T-helper 17 cell (primary cell): ENCODE results near the gene MATK. TPM values are rescaled to one million over a fixed set of nuclear protein-coding genes. Genes with fewer than 3 reads are reported as not detected.
"Not testable (repeated sequence)": the region's sequence is repeated elsewhere in the genome, so short reads cannot be mapped to it uniquely, and the experiment has no call there.

Source experiments
- ATAC-seq: fragments of 150-1000 bp; cut with Tn5 transposase; 2 replicates; pipeline ENCODE4 v1.10.0; 2021; ENCODE audit warnings: mild to moderate bottlenecking, moderate library complexity
- DNase-seq, 3 donors: peaks; one replicate each; pipeline versions ENCODE4 v3.0.0 to v3.0.0-alpha.2; 2020 to 2021
- H3K9me3 ChIP-seq: one replicate; pipeline ENCODE4 v1.7.0; 2013; ENCODE audit warnings: low read length, mild to moderate bottlenecking; ENCODE audit not compliant: control insufficient read depth, poor library complexity, severe bottlenecking
- H3K27ac Mint-ChIP-seq: one replicate; pipeline ENCODE4 v1.8.0; 2022; ENCODE audit warnings: mild to moderate bottlenecking, moderate library complexity, mixed read lengths
- H3K27me3 Mint-ChIP-seq: one replicate; pipeline ENCODE4 v1.8.0; 2022; ENCODE audit warnings: mixed read lengths
- H3K36me3 Mint-ChIP-seq: one replicate; pipeline ENCODE4 v1.8.0; 2022; ENCODE audit warnings: low read depth, mixed read lengths
- H3K4me1 Mint-ChIP-seq: one replicate; pipeline ENCODE4 v1.8.0; 2022; ENCODE audit warnings: mild to moderate bottlenecking, mixed read lengths
- H3K4me3 Mint-ChIP-seq: one replicate; pipeline ENCODE4 v1.8.0; 2022; ENCODE audit warnings: mild to moderate bottlenecking, moderate library complexity, mixed read lengths
- total RNA-seq, 4 donors: library from RNA in 2 of 4; stranded (reverse) in 2 of 4; gene quantifications; one replicate each; pipeline ENCODE4 v1.2.3 and lab custom pipeline; 2022 to 2026

The MATK gene
- total RNA-seq, 2 donors from 2014 or later, result 10.0 to 13.3 TPM

- ATAC-seq, result no peak
- peaks cover 14% of the 10 kb centered on the region for H3K4me1 Mint-ChIP-seq
- no peak overlapping the region for H3K27ac Mint-ChIP-seq
Measured at GRCh38 chr19:3768748-3769099, 17.5 kb downstream of the MATK start.

GRCh38 chr19:3768015-3768747 lies 18.0 kb downstream of the MATK start:
- Mint-ChIP-seq H3K36me3 (peaks cover 5% of the 10 kb centered on the region), H3K4me3 (no peak overlapping the region), H3K27ac (no peak overlapping the region), H3K4me1 (peaks cover 14% of the 10 kb centered on the region), H3K27me3 (no peaks in the 10 kb centered on the region)
- no peak for ATAC-seq
- no peak for DNase-seq
- no peaks in the 10 kb centered on the region for H3K9me3 ChIP-seq

More at GRCh38 chr19:3768748-3769099, 17.5 kb downstream of the MATK start:
- Mint-ChIP-seq H3K27me3 (no peaks in the 10 kb centered on the region), H3K36me3 (peaks cover 5% of the 10 kb centered on the region), H3K4me3 (peak overlapping the region; percentile 58)
- H3K9me3 ChIP-seq, result no peaks in the 10 kb centered on the region
- no peak for DNase-seq

DNA sequence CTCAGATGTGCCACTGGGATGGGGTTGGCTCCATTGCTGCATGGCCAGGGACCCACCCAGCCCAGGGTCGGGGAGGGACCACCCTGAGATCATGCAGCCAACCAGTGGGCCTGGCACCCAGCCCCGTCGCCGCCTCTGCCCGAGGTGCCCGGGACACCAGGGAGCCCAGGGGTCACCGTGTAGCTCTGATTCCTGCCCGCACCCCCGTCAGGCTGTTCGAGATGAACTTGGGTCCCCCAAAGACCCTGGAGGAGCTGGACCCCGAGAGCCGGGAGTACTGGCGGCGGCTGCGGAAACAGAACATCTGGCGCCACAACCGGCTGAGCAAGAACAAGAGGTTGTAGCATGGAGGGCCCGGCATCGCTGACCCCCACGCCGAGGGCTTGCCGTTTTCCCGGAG lies 19.1 kb downstream of the MATK start:
- no peaks in the 10 kb centered on the region for H3K9me3 ChIP-seq
- Mint-ChIP-seq H3K4me3 (peak overlapping the region; percentile 47), H3K27ac (peak overlapping the region; percentile 79), H3K27me3 (no peaks in the 10 kb centered on the region), H3K36me3 (peaks cover 5% of the 10 kb centered on the region), H3K4me1 (peaks cover 23% of the 10 kb centered on the region)
- no peak for DNase-seq
- ATAC-seq, result no peak

GRCh38 chr19:3766520-3766919 lies 19.7 kb downstream of the MATK start:
- Mint-ChIP-seq H3K4me1 (peaks cover 28% of the 10 kb centered on the region), H3K27me3 (no peaks in the 10 kb centered on the region), H3K4me3 (peak overlapping the region; percentile 75), H3K27ac (peak overlapping the region; percentile 79), H3K36me3 (peaks cover 5% of the 10 kb centered on the region)
- H3K9me3 ChIP-seq, result no peaks in the 10 kb centered on the region
- ATAC-seq, result no peak
- no peak for DNase-seq

DNA sequence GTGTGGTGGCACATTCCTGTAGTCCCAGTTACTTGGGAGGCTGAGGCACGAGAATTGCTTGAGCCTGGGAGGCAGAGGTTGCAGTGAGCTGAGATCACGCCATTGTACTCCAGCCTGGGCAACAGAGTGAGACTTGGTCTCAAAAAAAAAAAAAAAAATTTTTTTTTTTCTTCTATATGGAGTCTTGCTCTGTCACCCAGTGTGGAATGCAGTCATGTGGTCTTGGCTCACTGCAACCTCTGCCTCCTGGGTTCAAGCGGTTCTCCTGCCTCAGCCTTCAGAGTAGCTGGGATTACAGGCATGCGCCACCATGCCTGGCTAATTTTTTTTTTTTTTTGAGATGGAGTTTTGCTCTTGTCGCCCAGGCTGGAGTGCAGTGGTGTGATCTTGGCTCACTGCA lies 20.4 kb downstream of the MATK start:
- DNase-seq, ATAC-seq, H3K4me3 Mint-ChIP-seq, H3K9me3 ChIP-seq, H3K36me3 Mint-ChIP-seq, H3K27me3 Mint-ChIP-seq: not testable (repeated sequence)
- Mint-ChIP-seq H3K4me1 (peaks cover 30% of the 10 kb centered on the region), H3K27ac (peak overlapping the region; percentile 79)

DNA sequence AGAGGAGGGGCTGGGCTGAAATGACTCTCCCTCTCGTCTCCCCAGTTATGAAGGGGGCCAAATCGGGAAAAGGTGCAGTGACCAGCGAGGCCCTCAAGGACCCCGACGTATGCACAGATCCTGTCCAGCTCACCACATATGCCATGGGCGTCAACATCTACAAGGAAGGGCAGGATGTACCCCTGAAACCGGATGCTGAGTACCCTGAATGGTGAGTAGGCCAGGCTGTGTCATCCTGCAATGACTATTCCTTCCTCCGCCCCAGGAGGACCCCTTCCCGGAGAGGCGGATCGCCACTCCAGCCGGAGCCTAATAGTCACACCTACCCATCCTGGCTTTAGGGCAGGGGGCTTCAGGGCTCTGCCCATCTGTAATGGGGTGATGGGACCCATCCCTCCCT lies 21.1 kb downstream of the MATK start:
- H3K4me1 Mint-ChIP-seq, result peaks cover 30% of the 10 kb centered on the region
- H3K9me3 ChIP-seq, result no peaks in the 10 kb centered on the region
- no peaks in the 10 kb centered on the region for H3K27me3 Mint-ChIP-seq
- H3K27ac Mint-ChIP-seq, result no peak overlapping the region
- no peak overlapping the region for H3K4me3 Mint-ChIP-seq
- peaks cover 3% of the 10 kb centered on the region for H3K36me3 Mint-ChIP-seq
- DNase-seq (no peak), ATAC-seq (no peak)

DNA sequence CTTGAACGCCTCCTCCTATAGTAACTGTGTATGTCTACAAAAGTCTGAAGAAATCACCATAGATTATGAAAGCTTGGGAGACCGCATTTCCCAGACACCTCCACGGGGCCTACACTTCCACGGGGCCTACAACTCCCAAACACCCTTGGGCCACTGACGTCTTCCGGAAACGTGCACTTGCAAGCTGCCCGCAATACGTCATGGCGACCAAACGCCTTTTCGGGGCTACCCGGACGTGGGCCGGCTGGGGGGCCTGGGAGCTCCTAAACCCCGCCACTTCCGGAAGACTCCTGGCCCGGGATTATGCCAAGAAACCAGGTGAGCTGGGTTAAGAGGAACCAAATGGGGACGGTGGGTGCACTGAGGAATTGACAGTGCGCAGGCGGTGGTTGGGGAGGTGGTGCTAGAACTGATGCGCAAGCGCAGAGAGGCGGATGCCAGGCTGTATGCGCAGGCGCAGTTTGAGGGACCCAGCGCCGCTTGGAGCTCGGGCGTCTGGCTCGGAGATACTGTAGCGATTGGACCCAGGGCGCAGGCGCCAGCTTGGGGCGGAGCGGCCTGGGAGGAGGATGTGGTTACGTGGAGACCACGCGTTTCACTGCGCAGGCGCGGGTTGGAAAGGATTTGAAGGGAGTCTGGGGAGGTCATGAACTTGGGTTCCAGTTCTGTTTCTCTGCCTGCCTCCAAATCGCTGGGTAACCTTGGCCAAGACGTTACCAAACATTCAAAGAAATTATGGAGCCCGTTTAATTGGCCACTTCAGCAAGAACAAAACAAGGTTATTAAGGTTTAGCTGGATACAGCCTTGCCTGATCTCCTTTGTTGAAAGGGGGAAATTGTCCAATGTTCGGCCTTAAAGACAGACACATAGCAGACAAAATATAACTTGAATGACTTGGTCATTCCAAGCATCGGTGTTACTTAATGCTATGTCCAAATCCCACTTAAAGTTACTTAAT lies 23.4 kb downstream of the MATK start, which contains the start of gene MRPL54:
Gene MRPL54, plus strand, starts transcription at position 182 of the 959 bp plus-strand sequence. Its CDS starts 19 bp downstream, at position 201.
- peak; percentile 97 to 99 (median 99) for DNase-seq
- Mint-ChIP-seq H3K36me3 (no peaks in the 10 kb centered on the region), H3K27me3 (no peaks in the 10 kb centered on the region), H3K4me3 (peak within 1 kb of the TSS; percentile 96), H3K27ac (peak within 1 kb of the TSS; percentile 100), H3K4me1 (peaks cover 32% of the 10 kb centered on the region)
- H3K9me3 ChIP-seq, result no peaks in the 10 kb centered on the region
- peak; percentile 85 for ATAC-seq

DNA sequence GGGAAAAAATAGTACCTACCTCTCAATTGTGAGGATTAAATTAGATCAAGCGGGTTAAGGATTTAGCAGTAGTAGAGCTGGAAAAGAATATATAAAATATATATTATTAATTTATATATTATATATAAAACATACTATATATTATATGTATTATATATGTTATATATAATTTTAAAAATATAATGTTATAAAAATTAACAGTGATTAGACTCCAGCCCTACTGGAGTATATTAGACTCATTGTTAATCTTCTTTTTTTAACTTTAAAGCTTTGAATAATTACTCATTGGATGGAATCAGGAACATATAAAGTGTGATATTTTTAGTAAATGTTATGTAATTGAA lies 24.1 kb downstream of the MATK start:
- H3K36me3 Mint-ChIP-seq, result no peaks in the 10 kb centered on the region
- no peak for ATAC-seq
- H3K27me3 Mint-ChIP-seq, result no peaks in the 10 kb centered on the region
- DNase-seq, result no peak
- peaks cover 32% of the 10 kb centered on the region for H3K4me1 Mint-ChIP-seq
- H3K9me3 ChIP-seq, result no peaks in the 10 kb centered on the region
- peak overlapping the region; percentile 100 for H3K27ac Mint-ChIP-seq
- H3K4me3 Mint-ChIP-seq, result peak overlapping the region; percentile 96

- Mint-ChIP-seq H3K4me1 (peaks cover 29% of the 10 kb centered on the region), H3K27me3 (no peaks in the 10 kb centered on the region), H3K4me3 (peak within 1 kb of the TSS; percentile 96), H3K27ac (peak within 1 kb of the TSS; percentile 100), H3K36me3 (no peaks in the 10 kb centered on the region)
- no peaks in the 10 kb centered on the region for H3K9me3 ChIP-seq
- peak; percentile 91 to 97 (median 96) for DNase-seq
- peak; percentile 59 for ATAC-seq
Measured at GRCh38 chr19:3761382-3762129, 24.6 kb downstream of the MATK start, which contains the start of gene APBA3. Gene APBA3, minus strand, starts transcription at chr19:3761692. Its CDS starts 1,428 bp downstream, at chr19:3760264.

GRCh38 chr19:3760871-3761361 lies 25.3 kb downstream of the MATK start:
- Mint-ChIP-seq H3K27me3 (no peaks in the 10 kb centered on the region), H3K4me1 (peaks cover 26% of the 10 kb centered on the region), H3K36me3 (no peaks in the 10 kb centered on the region), H3K4me3 (peak overlapping the region; percentile 96), H3K27ac (peak overlapping the region; percentile 100)
- DNase-seq, result peak in 1 of 3 donors; percentile 21
- peak; percentile 4 for ATAC-seq
- H3K9me3 ChIP-seq, result no peaks in the 10 kb centered on the region

DNA sequence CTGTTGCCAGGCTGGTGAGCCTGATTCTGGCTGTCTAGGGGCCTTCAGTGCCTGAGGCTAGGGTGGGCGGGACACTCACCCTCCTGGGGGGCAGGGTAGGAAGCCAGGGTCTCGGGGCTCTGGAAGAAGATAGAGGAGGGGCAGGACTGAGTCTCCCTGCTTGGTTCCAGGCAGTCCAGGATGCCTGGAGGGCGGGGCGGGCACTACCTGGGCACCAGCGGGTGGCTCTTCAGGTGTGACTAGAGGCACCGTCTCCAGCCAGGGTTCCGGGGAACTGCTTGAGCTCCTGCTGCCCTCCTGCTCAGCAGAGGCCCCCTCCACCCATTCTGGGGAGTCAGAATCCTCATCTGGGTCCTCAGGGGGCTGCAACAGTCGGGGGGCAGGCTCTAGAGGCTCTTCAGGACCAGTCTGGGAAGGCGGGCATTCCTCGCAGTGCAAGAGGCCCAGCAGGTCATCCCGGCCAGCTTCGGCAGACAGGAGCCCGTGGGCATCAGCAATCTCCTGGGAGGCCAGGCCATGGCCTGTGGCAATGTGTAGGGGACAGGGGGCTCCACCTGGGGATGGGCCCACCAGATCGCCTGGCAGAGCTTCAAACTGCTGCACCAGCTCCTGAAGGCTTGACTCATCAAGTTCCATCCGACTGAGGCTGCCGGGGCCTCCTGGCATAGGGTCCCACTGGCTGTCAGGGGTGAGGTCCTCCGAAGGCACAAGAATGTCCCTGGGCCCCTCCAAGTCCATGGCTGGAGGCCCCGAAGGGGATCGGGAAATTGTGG lies 26.5 kb downstream of the MATK start:
- no peaks in the 10 kb centered on the region for H3K9me3 ChIP-seq
- Mint-ChIP-seq H3K4me3 (peak overlapping the region; percentile 96), H3K4me1 (peaks cover 34% of the 10 kb centered on the region), H3K27ac (peak overlapping the region; percentile 100), H3K36me3 (no peaks in the 10 kb centered on the region), H3K27me3 (no peaks in the 10 kb centered on the region)
- ATAC-seq, result no peak
- no peak for DNase-seq

GRCh38 chr19:3758297-3758696 lies 27.9 kb downstream of the MATK start:
- Mint-ChIP-seq H3K4me1 (peaks cover 35% of the 10 kb centered on the region), H3K4me3 (peak overlapping the region; percentile 12)
- H3K27me3 Mint-ChIP-seq, ATAC-seq, H3K27ac Mint-ChIP-seq, H3K9me3 ChIP-seq, DNase-seq, H3K36me3 Mint-ChIP-seq: not testable (repeated sequence)
